ENCODE measurements around the gene LRP1B. TPM values are rescaled to one million over a fixed set of nuclear protein-coding genes. Genes with fewer than 3 reads are reported as not detected.

The LRP1B gene
- total RNA-seq, 2 donors from 2014 or later, result 0.79 to 1.8 TPM

DNA sequence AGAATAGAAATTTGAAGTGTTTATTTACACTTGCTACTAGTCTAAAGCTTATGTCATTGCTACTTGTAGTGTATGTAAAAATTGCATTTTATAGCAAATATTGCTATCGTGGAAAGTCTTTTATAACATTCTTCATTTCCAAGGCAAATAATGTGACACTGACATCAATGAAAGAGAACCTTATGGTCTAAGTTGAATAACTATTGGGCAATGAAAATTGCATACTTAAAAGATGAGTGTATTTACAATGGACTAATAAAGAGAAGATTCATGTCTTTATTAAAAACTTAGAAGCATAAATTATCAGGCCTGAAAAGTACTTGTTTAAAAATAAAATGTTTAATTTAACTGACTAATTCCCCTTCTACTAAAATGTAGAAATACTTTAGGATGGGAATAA, 82.2 kb downstream of the LRP1B start:
- Mint-ChIP-seq H3K4me3 (no peak overlapping the region), H3K4me1 (peaks cover 14% of the 10 kb centered on the region), H3K36me3 (ENCODE audit: low read depth) (no peaks in the 10 kb centered on the region), H3K27me3 (ENCODE audit: insufficient read depth) (no peaks in the 10 kb centered on the region), H3K9me3 (no peaks in the 10 kb centered on the region), H3K27ac (no peak overlapping the region)
- H3K9me3 ChIP-seq (ENCODE audit: control insufficient read depth, low read length), result no peaks in the 10 kb centered on the region
- no peak for DNase-seq
- WGBS, 2 experiments (ENCODE audit: insufficient coverage in 1 of 2, insufficient read length in 1 of 2), result 78% methylated on average over 1 of the region's 1 CpG; no CpG with 5 or more reads in 1 of the 2 experiments
- no peaks in the 10 kb centered on the region for H3K36me3 ChIP-seq (ENCODE audit: control insufficient read depth, insufficient read depth, low read length)
- no peak for TF ChIP-seq CTCF (conservative IDR thresholded peaks at IDR 0.05)
- H3K27me3 ChIP-seq (ENCODE audit: control insufficient read depth, insufficient read depth, low read length, poor library complexity, severe bottlenecking), result no peaks in the 10 kb centered on the region
- H3K9ac ChIP-seq (ENCODE audit: extremely low read depth, low read length, poor library complexity, severe bottlenecking), result no peak overlapping the region
- no peaks in the 10 kb centered on the region for H3K4me1 ChIP-seq (ENCODE audit: control insufficient read depth, insufficient read depth, low read length)
- no peak overlapping the region for H3K4me3 ChIP-seq (ENCODE audit: low read length)
- H3K27ac ChIP-seq (ENCODE audit: low read depth, low read length), result no peak overlapping the region

- Histone ChIP-seq H3K36me3 (ENCODE audit: control insufficient read depth, insufficient read depth, low read length) (no peaks in the 10 kb centered on the region), H3K9me3 (ENCODE audit: control insufficient read depth, low read length) (no peaks in the 10 kb centered on the region), H3K4me3 (ENCODE audit: low read length) (no peak overlapping the region), H3K9ac (ENCODE audit: extremely low read depth, low read length, poor library complexity, severe bottlenecking) (no peak overlapping the region), H3K27ac (ENCODE audit: low read depth, low read length) (no peak overlapping the region), H3K4me1 (ENCODE audit: control insufficient read depth, insufficient read depth, low read length) (no peaks in the 10 kb centered on the region), H3K27me3 (ENCODE audit: control insufficient read depth, insufficient read depth, low read length, poor library complexity, severe bottlenecking) (no peaks in the 10 kb centered on the region)
- Mint-ChIP-seq H3K4me3 (no peak overlapping the region), H3K27me3 (ENCODE audit: insufficient read depth) (no peaks in the 10 kb centered on the region), H3K4me1 (peaks cover 5% of the 10 kb centered on the region), H3K36me3 (ENCODE audit: low read depth) (no peaks in the 10 kb centered on the region), H3K27ac (no peak overlapping the region), H3K9me3 (no peaks in the 10 kb centered on the region)
- DNase-seq, result no peak
- TF ChIP-seq CTCF (conservative IDR thresholded peaks at IDR 0.05), result no peak
- WGBS, 2 experiments (ENCODE audit: insufficient coverage in 1 of 2, insufficient read length in 1 of 2), result 96 to 100% methylated on average over 3 to 4 of the region's 4 CpGs
Measured at GRCh38 chr2:142045641-142046040, 85.2 kb downstream of the LRP1B start.

GRCh38 chr2:142044197-142044596, 86.6 kb downstream of the LRP1B start:
- no peak overlapping the region for H3K27ac ChIP-seq (ENCODE audit: low read depth, low read length)
- no peak overlapping the region for H3K4me3 ChIP-seq (ENCODE audit: low read length)
- TF ChIP-seq CTCF (conservative IDR thresholded peaks at IDR 0.05), result no peak
- H3K9me3 Mint-ChIP-seq, result no peaks in the 10 kb centered on the region
- 86 to 100% methylated on average over 2 to 3 of the region's 3 CpGs for WGBS, 2 experiments (ENCODE audit: insufficient coverage in 1 of 2, insufficient read length in 1 of 2)
- H3K9ac ChIP-seq (ENCODE audit: extremely low read depth, low read length, poor library complexity, severe bottlenecking), result no peak overlapping the region
- H3K4me1 Mint-ChIP-seq, result peaks cover 5% of the 10 kb centered on the region
- no peak overlapping the region for H3K27ac Mint-ChIP-seq
- H3K27me3 ChIP-seq (ENCODE audit: control insufficient read depth, insufficient read depth, low read length, poor library complexity, severe bottlenecking), result no peaks in the 10 kb centered on the region
- no peaks in the 10 kb centered on the region for H3K36me3 ChIP-seq (ENCODE audit: control insufficient read depth, insufficient read depth, low read length)
- H3K9me3 ChIP-seq (ENCODE audit: control insufficient read depth, low read length), result no peaks in the 10 kb centered on the region
- H3K36me3 Mint-ChIP-seq (ENCODE audit: low read depth), result no peaks in the 10 kb centered on the region
- no peaks in the 10 kb centered on the region for H3K27me3 Mint-ChIP-seq (ENCODE audit: insufficient read depth)
- H3K4me3 Mint-ChIP-seq, result no peak overlapping the region
- no peak for DNase-seq
- no peaks in the 10 kb centered on the region for H3K4me1 ChIP-seq (ENCODE audit: control insufficient read depth, insufficient read depth, low read length)
